ENCODE results near the gene SV2A.
A peak's percentile ranks its signal among the peaks of the same experiment; 100 is the strongest.

SV2A gene

GRCh38 chr1:149929856-149930255 is 12.2 kb upstream of the SV2A start:
- no peak for DNase-seq (ENCODE audit: extremely low read depth in 1 of 2, low read depth in 1 of 2)

GRCh38 chr1:149928401-149928724 is 10.7 kb upstream of the SV2A start:
- no peak for DNase-seq (ENCODE audit: extremely low read depth in 1 of 2, low read depth in 1 of 2)

GRCh38 chr1:149927563-149928400 is 10.1 kb upstream of the SV2A start, which contains the start of gene SF3B4:
TSS of gene SF3B4 (minus strand) at chr1:149927803. CDS start at chr1:149927759, 44 bp downstream.
- DNase-seq (ENCODE audit: extremely low read depth in 1 of 2, low read depth in 1 of 2), result peak; percentile 91 to 95

GRCh38 chr1:149927056-149927562 is 9.5 kb upstream of the SV2A start:
- no peak for DNase-seq (ENCODE audit: extremely low read depth in 1 of 2, low read depth in 1 of 2)

GRCh38 chr1:149926296-149926695 is 8.7 kb upstream of the SV2A start:
- no peak for DNase-seq (ENCODE audit: extremely low read depth in 1 of 2, low read depth in 1 of 2)

GRCh38 chr1:149925751-149926150 is 8.1 kb upstream of the SV2A start:
- DNase-seq (ENCODE audit: extremely low read depth in 1 of 2, low read depth in 1 of 2), result no peak

GRCh38 chr1:149925345-149925744 is 7.7 kb upstream of the SV2A start:
- no peak for DNase-seq (ENCODE audit: extremely low read depth in 1 of 2, low read depth in 1 of 2)

GRCh38 chr1:149923626-149924025 is 6.0 kb upstream of the SV2A start:
- DNase-seq (ENCODE audit: extremely low read depth in 1 of 2, low read depth in 1 of 2), result no peak

- DNase-seq (ENCODE audit: extremely low read depth in 1 of 2, low read depth in 1 of 2), result no peak
Measured at GRCh38 chr1:149916898-149917252, 769 bp downstream of the SV2A start.

- DNase-seq (ENCODE audit: extremely low read depth in 1 of 2, low read depth in 1 of 2), result no peak
Measured at GRCh38 chr1:149916193-149916897, 1.3 kb downstream of the SV2A start.

- DNase-seq (ENCODE audit: extremely low read depth in 1 of 2, low read depth in 1 of 2), result no peak
Measured at GRCh38 chr1:149915429-149916192, 2.0 kb downstream of the SV2A start.

- no peak for DNase-seq (ENCODE audit: extremely low read depth in 1 of 2, low read depth in 1 of 2)
Measured at GRCh38 chr1:149914545-149914944, 3.1 kb downstream of the SV2A start.

GRCh38 chr1:149906570-149907075 is 11.0 kb downstream of the SV2A start:
- DNase-seq (ENCODE audit: extremely low read depth in 1 of 2, low read depth in 1 of 2), result no peak

- no peak for DNase-seq (ENCODE audit: extremely low read depth in 1 of 2, low read depth in 1 of 2)
Measured at GRCh38 chr1:149903836-149904491, 13.7 kb downstream of the SV2A start.

- peak; percentile 67 to 82 for DNase-seq (ENCODE audit: extremely low read depth in 1 of 2, low read depth in 1 of 2)
Measured at GRCh38 chr1:149899460-149900284, 18.0 kb downstream of the SV2A start, which contains the start of gene BOLA1. TSS of gene BOLA1 (plus strand) at chr1:149899568. CDS start at chr1:149900060, 492 bp downstream.

- no peak for DNase-seq (ENCODE audit: extremely low read depth in 1 of 2, low read depth in 1 of 2)
Measured at GRCh38 chr1:149896575-149896974, 21.1 kb downstream of the SV2A start.

- no peak for DNase-seq (ENCODE audit: extremely low read depth in 1 of 2, low read depth in 1 of 2)
Measured at GRCh38 chr1:149888999-149889289, 28.7 kb downstream of the SV2A start.

- DNase-seq (ENCODE audit: extremely low read depth in 1 of 2, low read depth in 1 of 2), result peak; percentile 62 to 80
Measured at GRCh38 chr1:149888247-149888998, 29.2 kb downstream of the SV2A start.

Data from stimulated activated CD8-positive, alpha-beta memory T cell treated with anti-CD3 and anti-CD28 coated beads, Interleukin-7, amount 100 ng/mL, for 48 hours (primary cell).